H1 (cell line): ENCODE results near the gene ALPI. TPM values are rescaled to one million over a fixed set of nuclear protein-coding genes. Genes with fewer than 3 reads are reported as not detected.

ENCODE experiments used
- CTCF ChIA-PET: fragments of 300-600 bp; sonication (Branson Sonifier 250); formaldehyde crosslinking; loops from one replicate; lab custom pipeline; 2021; ENCODE audit not compliant: partially characterized antibody; lab: Charles Lee
- POLR2A ChIA-PET: fragments of 300-600 bp; sonication (Branson Sonifier 250); formaldehyde crosslinking; loops from one replicate; lab custom pipeline; 2021; ENCODE audit warnings: inconsistent platforms; ENCODE audit not compliant: partially characterized antibody; lab: Charles Lee
- DNase-seq, 2 experiments: peaks; one replicate each; pipeline versions ENCODE4 v3.0.0 to v3.0.0-alpha.2; 2010 to 2022; ENCODE audit warnings: low spot score in 2 of 2, low read depth in 1 of 2, mixed read lengths in 1 of 2
- FAIRE-seq: peaks from 2 replicates; lab custom pipeline; 2011; peaks lifted over from hg19 to GRCh38; lab: Jason Lieb, UNC
- H2AFZ ChIP-seq: 2 replicates; pipeline ENCODE4 v1.8.1; 2012; ENCODE audit warnings: low read length, inconsistent platforms
- H2AK5ac ChIP-seq: 2 replicates; pipeline ENCODE4 v1.6.1; 2013; ENCODE audit warnings: low read depth, low read length
- H2BK120ac ChIP-seq: replicated peaks from 2 replicates; pipeline ENCODE3; 2013; ENCODE audit warnings: low read depth, low read length, inconsistent platforms
- H2BK12ac ChIP-seq: 2 replicates; pipeline ENCODE4 v1.6.1; 2013; ENCODE audit warnings: low read depth, low read length
- H2BK15ac ChIP-seq: 2 replicates; pipeline ENCODE4 v1.6.1; 2013; ENCODE audit warnings: low read length
- H2BK20ac ChIP-seq: 2 replicates; pipeline ENCODE4 v1.6.1; 2013; ENCODE audit warnings: low read length
- H2BK5ac ChIP-seq: 2 replicates; pipeline ENCODE4 v1.6.1; 2013; ENCODE audit warnings: low read depth, low read length
- H3K14ac ChIP-seq: 2 replicates; pipeline ENCODE4 v1.6.1; 2013; ENCODE audit warnings: inconsistent platforms; ENCODE audit not compliant: insufficient read length
- H3K18ac ChIP-seq: 2 replicates; pipeline ENCODE4 v1.6.1; 2013; ENCODE audit warnings: low read length; ENCODE audit errors: extremely low read depth
- H3K23ac ChIP-seq: 2 replicates; pipeline ENCODE4 v1.6.1; 2013; ENCODE audit warnings: inconsistent platforms; ENCODE audit not compliant: insufficient read length
- H3K23me2 ChIP-seq: 2 replicates; pipeline ENCODE4 v1.6.1; 2013; ENCODE audit warnings: low read depth, low read length
- H3K27ac ChIP-seq: 2 replicates; pipeline ENCODE4 v1.6.1; 2011; ENCODE audit warnings: low read depth, low read length, inconsistent platforms
- H3K27me3 ChIP-seq, 4 experiments: replicated peaks in 1 of 4; 1 replicate in 1 of 4; 2 replicates in 3 of 4; pipeline versions ENCODE4 v1.6.1 to v1.8.1; 2011 to 2013; ENCODE audit warnings: low read length in 3 of 4, mild to moderate bottlenecking in 3 of 4, inconsistent platforms in 2 of 4, mixed read lengths in 2 of 4, moderate library complexity in 1 of 4; ENCODE audit not compliant: control insufficient read depth in 3 of 4, insufficient read depth in 3 of 4; ENCODE audit errors: extremely low read depth in 1 of 4
- H3K36me3 ChIP-seq, 4 experiments: 2 replicates each; pipeline versions ENCODE4 v1.6.1 to v1.8.1; 2011 to 2013; ENCODE audit warnings: mild to moderate bottlenecking in 4 of 4, low read length in 3 of 4, moderate library complexity in 2 of 4, control low read depth in 1 of 4, inconsistent platforms in 1 of 4; ENCODE audit not compliant: insufficient read depth in 4 of 4, control insufficient read depth in 2 of 4
- H3K4ac ChIP-seq: replicated peaks from 2 replicates; pipeline ENCODE3; 2013; ENCODE audit warnings: low read length, low read depth, mixed read lengths, inconsistent platforms; ENCODE audit not compliant: insufficient read length
- H3K4me1 ChIP-seq, 4 experiments: replicated peaks in 1 of 4; 1 replicate in 1 of 4; 2 replicates in 3 of 4; pipeline versions ENCODE4 v1.6.1 to v1.8.1; 2011 to 2013; ENCODE audit warnings: low read length in 3 of 4, inconsistent platforms in 2 of 4, mixed read lengths in 1 of 4; ENCODE audit not compliant: insufficient read depth in 4 of 4, control insufficient read depth in 3 of 4
- H3K4me2 ChIP-seq, 2 experiments: 2 replicates each; pipeline versions ENCODE4 v1.6.1 to v1.8.1; 2011 to 2013; ENCODE audit warnings: low read depth in 2 of 2, low read length in 2 of 2, control low read depth in 1 of 2, inconsistent platforms in 1 of 2, mild to moderate bottlenecking in 1 of 2; ENCODE audit not compliant: insufficient read depth in 1 of 2
- H3K4me3 ChIP-seq, 4 experiments: fragments of 200-600, 300-600 bp in 1 of 4; sonication (generic), shearing (Covaris generic), sonication (Bioruptor Twin) in 1 of 4; 2 replicates each; pipeline versions ENCODE4 v1.5.1 to v1.8.1; 2011 to 2016; ENCODE audit warnings: low read length in 4 of 4, low read depth in 3 of 4, control low read depth in 2 of 4, inconsistent platforms in 2 of 4, mild to moderate bottlenecking in 2 of 4, mixed read lengths in 1 of 4, moderate library complexity in 1 of 4; ENCODE audit not compliant: insufficient read depth in 2 of 4; ENCODE audit errors: extremely low read depth in 1 of 4
- H3K56ac ChIP-seq: replicated peaks from 2 replicates; pipeline ENCODE3; 2013; ENCODE audit warnings: low read depth, mild to moderate bottlenecking, mixed read lengths, low read length, inconsistent platforms; ENCODE audit not compliant: insufficient read length
- H3K79me1 ChIP-seq: 2 replicates; pipeline ENCODE4 v1.6.1; 2013; ENCODE audit warnings: low read depth, low read length, control low read depth
- H3K79me2 ChIP-seq, 2 experiments: 2 replicates each; pipeline versions ENCODE4 v1.6.1 to v1.8.1; 2012 to 2013; ENCODE audit warnings: low read length in 2 of 2, mild to moderate bottlenecking in 2 of 2, inconsistent platforms in 1 of 2; ENCODE audit not compliant: insufficient read depth in 2 of 2, control insufficient read depth in 1 of 2
- H3K9ac ChIP-seq, 4 experiments: replicated peaks in 1 of 4; 1 replicate in 1 of 4; 2 replicates in 3 of 4; pipeline versions ENCODE4 v1.6.1 to v1.8.1; 2011 to 2013; ENCODE audit warnings: low read depth in 3 of 4, low read length in 3 of 4, control low read depth in 2 of 4, mild to moderate bottlenecking in 2 of 4, moderate library complexity in 2 of 4, inconsistent platforms in 1 of 4; ENCODE audit errors: extremely low read depth in 1 of 4
- H3K9me3 ChIP-seq, 2 experiments: 2 replicates each; pipeline versions ENCODE4 v1.6.1 to v1.8.1; 2012 to 2013; ENCODE audit warnings: mild to moderate bottlenecking in 2 of 2, moderate library complexity in 2 of 2, control low read depth in 1 of 2, inconsistent platforms in 1 of 2, low read depth in 1 of 2, low read length in 1 of 2, mixed read lengths in 1 of 2; ENCODE audit not compliant: insufficient read depth in 2 of 2
- H4K20me1 ChIP-seq, 2 experiments: replicated peaks in 1 of 2; 2 replicates each; pipeline versions ENCODE3 to v1.8.1; 2011 to 2013; ENCODE audit warnings: inconsistent platforms in 2 of 2, low read length in 2 of 2, mild to moderate bottlenecking in 1 of 2; ENCODE audit not compliant: insufficient read depth in 2 of 2, control insufficient read depth in 1 of 2
- H4K5ac ChIP-seq: 2 replicates; pipeline ENCODE4 v1.6.1; 2013; ENCODE audit warnings: low read length, low read depth, mixed read lengths, inconsistent platforms; ENCODE audit not compliant: insufficient read length
- H4K8ac ChIP-seq: 2 replicates; pipeline ENCODE4 v1.8.0; 2013; ENCODE audit warnings: mild to moderate bottlenecking, moderate library complexity, low read length, inconsistent platforms; ENCODE audit not compliant: insufficient read depth; ENCODE audit errors: extremely low read depth
- H4K91ac ChIP-seq: replicated peaks from 2 replicates; pipeline ENCODE3; 2013; ENCODE audit warnings: low read length, mixed read lengths, inconsistent platforms; ENCODE audit not compliant: insufficient read length
- CEBPB ChIP-seq: IDR thresholded peaks from 2 replicates; pipeline ENCODE4 v1.6.1; 2012; ENCODE audit warnings: low read depth, low read length
- MAFK ChIP-seq: IDR thresholded peaks from 2 replicates; pipeline ENCODE4 v1.6.1; 2012; ENCODE audit warnings: low read depth, mild to moderate bottlenecking, improper control_type of control experiment, low read length
- POU5F1 ChIP-seq: IDR thresholded peaks from 2 replicates; pipeline ENCODE4 v1.6.1; 2011; ENCODE audit warnings: low read depth, mild to moderate bottlenecking, low read length, moderate library complexity
- TCF12 ChIP-seq: IDR thresholded peaks from 2 replicates; pipeline ENCODE4 v1.6.1; 2011; ENCODE audit warnings: low read depth, mild to moderate bottlenecking, low read length
- WGBS, 2 experiments: shearing (Covaris generic) in 1 of 2; methylation state at CpG; one replicate each; pipeline versions ENCODE4 v1.1.6 to v1.1.7; 2013 to 2015; ENCODE audit warnings: low lambda C conversion rate in 2 of 2, mixed read lengths in 2 of 2, inconsistent platforms in 1 of 2, low coverage in 1 of 2, missing lambda C conversion rate in 1 of 2; ENCODE audit not compliant: insufficient replicate concordance in 2 of 2, insufficient coverage in 1 of 2, insufficient read length in 1 of 2; ENCODE audit errors: extremely low coverage in 1 of 2, missing lambda C conversion rate in 1 of 2; 5-methylcytosine and 5-hydroxymethylcytosine counted together
- polyA plus RNA-seq, 7 experiments: library from polyadenylated mRNA; depleted of rRNA in 3 of 7; stranded (reverse) in 5 of 7; unstranded in 2 of 7; fragments of >200 nt in 5 of 7; fragments of 200-250 nt in 2 of 7; gene quantifications; 1 replicate in 5 of 7; 2 replicates in 1 of 7; 4 replicates in 1 of 7; pipeline versions ENCODE4 v1.2.1 to v1.2.3, GENCODE V29; 2011 to 2013; ENCODE audit warnings: missing spikeins in 2 of 7, mixed read lengths in 2 of 7
- total RNA-seq: library from RNA; stranded (reverse); fragmentation: NEBNext Ultra II Directional; extraction: Animal tissue kit (Norgen Biotek cat#: 25700); gene quantifications from 2 replicates; pipeline ENCODE4 v1.2.1, GENCODE V29; 2021

The ALPI gene
- total and polyA plus RNA-seq, 2 of the 8 experiments (the other 6 are each of a cell fraction or from before 2014, with no cell fraction given): not detected

DNA sequence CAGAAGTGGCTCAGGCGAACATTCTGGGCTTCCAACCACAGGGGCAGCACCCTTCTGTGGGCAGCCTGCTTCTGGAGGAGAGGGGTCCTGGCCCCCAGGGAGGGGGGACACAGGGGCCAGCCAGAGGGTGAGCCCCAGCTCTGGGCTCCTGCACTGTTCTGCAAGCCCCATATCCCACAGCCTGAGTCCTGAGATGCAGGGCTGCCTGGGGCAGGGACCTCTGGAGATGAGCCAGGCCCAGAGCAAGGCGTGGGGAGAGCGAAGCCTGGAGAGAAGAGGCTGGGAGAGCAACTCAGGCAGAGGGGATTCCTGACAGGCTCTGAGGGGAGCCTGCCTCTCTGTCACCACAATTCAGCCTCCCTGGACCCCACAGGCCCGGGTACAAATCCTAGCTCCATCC lies 50.8 kb downstream of the ALPI start:
- no peak overlapping the region for H2BK5ac ChIP-seq
- no peaks in the 10 kb centered on the region for H3K79me2 ChIP-seq
- H4K20me1 ChIP-seq: peaks cover 0 to 2% of the 10 kb centered on the region in 2 experiments
- no peak overlapping the region for H3K9ac ChIP-seq
- H3K23ac ChIP-seq: no peak overlapping the region
- no peak overlapping the region for H2AK5ac ChIP-seq
- no peaks in the 10 kb centered on the region for H3K36me3 ChIP-seq
- DNase-seq (no peak), FAIRE-seq (no peak)
- H3K14ac ChIP-seq: no peak overlapping the region
- no peak overlapping the region for H4K91ac ChIP-seq
- H2BK20ac ChIP-seq: no peak overlapping the region
- no peak overlapping the region for H3K4me3 ChIP-seq
- H2BK15ac ChIP-seq: no peak overlapping the region
- H2BK12ac ChIP-seq: no peak overlapping the region; the same call in 1 of the 2 replicates
- WGBS, 2 experiments: 81% methylated on average over 4 of the region's 4 CpGs; no CpG with 5 or more reads in 1 of the 2 experiments
- no peaks in the 10 kb centered on the region for H3K79me1 ChIP-seq
- peaks cover 15 to 42% (median 41%) of the 10 kb centered on the region in 4 experiments for H3K27me3 ChIP-seq
- no peak for TF ChIP-seq MAFK
- TF ChIP-seq POU5F1: no peak
- no peak for TF ChIP-seq CEBPB
- no peak for TF ChIP-seq TCF12
- H4K5ac ChIP-seq: no peak overlapping the region
- H3K9me3 ChIP-seq: no peaks in the 10 kb centered on the region
- no peak overlapping the region for H2BK120ac ChIP-seq
- no peak overlapping the region for H3K27ac ChIP-seq
- no peak overlapping the region for H2AFZ ChIP-seq
- H3K56ac ChIP-seq: no peak overlapping the region
- H3K4me1 ChIP-seq: peaks cover 0 to 23% (median 15%) of the 10 kb centered on the region in 4 experiments; a peak in 6 of 7 replicates
- CTCF ChIA-PET: interaction anchor here (0.8 to 10.8 kb wide), 7 partner anchors 13 to 171 kb away, joined by 3 to 176 read pairs (median 5); partner anchors contain the start of genes CHRND, ECEL1 and PRSS56
- H4K8ac ChIP-seq: no peak overlapping the region
- peak overlapping the region; percentile 13; the same call in 1 of the 2 replicates for H3K18ac ChIP-seq
- H3K4ac ChIP-seq: no peak overlapping the region
- 0 out of 4 replicates have a peak overlapping the region, but pooled peaks of 1 of the 2 experiments have one; percentile 30 for H3K4me2 ChIP-seq
- POLR2A ChIA-PET: interaction anchor here (0.8 kb wide), 1 partner anchor 12 kb away, joined by 3 read pairs; no protein-coding TSS in a partner anchor
- H3K23me2 ChIP-seq: peaks cover 12% of the 10 kb centered on the region
